BLaER1 treated with 17β-estradiol and CSF1 and Interleukin-3, amounts not matched to agents 10 nM and 100 nM (cell line): ENCODE measurements around the gene DDX51.

Source experiments
- H3K27ac ChIP-seq, 11 experiments: shearing (Covaris generic); formaldehyde crosslinking; 2 replicates each; pipeline ENCODE4 v1.8.1; 2022
- H3K27me3 ChIP-seq, 11 experiments: shearing (Covaris generic); formaldehyde crosslinking; 2 replicates each; pipeline ENCODE4 v1.8.1; 2022
- H3K36me3 ChIP-seq, 11 experiments: shearing (Covaris generic); formaldehyde crosslinking; 2 replicates each; pipeline ENCODE4 v1.8.1; 2022
- H3K4me1 ChIP-seq, 10 experiments: shearing (Covaris generic); formaldehyde crosslinking; 2 replicates each; pipeline ENCODE4 v1.8.1; 2022
- H3K4me2 ChIP-seq, 11 experiments: shearing (Covaris generic); formaldehyde crosslinking; 2 replicates each; pipeline ENCODE4 v1.8.1; 2022
- H3K4me3 ChIP-seq, 10 experiments: shearing (Covaris generic); formaldehyde crosslinking; 2 replicates each; pipeline ENCODE4 v1.8.1; 2022
- H3K9ac ChIP-seq, 11 experiments: shearing (Covaris generic); formaldehyde crosslinking; 2 replicates each; pipeline ENCODE4 v1.8.1; 2022
- H3K9me3 ChIP-seq, 11 experiments: shearing (Covaris generic); formaldehyde crosslinking; replicated peaks in 1 of 11; 2 replicates each; pipeline ENCODE4 v1.8.1; 2022
- H4K20me1 ChIP-seq, 11 experiments: shearing (Covaris generic); formaldehyde crosslinking; 2 replicates each; pipeline ENCODE4 v1.8.1; 2022
- Cebpa-rat ChIP-seq, 11 experiments: shearing (Covaris generic); IDR thresholded peaks; 2 replicates each; pipeline ENCODE4 v1.8.1; 2022

Gene DDX51

DNA sequence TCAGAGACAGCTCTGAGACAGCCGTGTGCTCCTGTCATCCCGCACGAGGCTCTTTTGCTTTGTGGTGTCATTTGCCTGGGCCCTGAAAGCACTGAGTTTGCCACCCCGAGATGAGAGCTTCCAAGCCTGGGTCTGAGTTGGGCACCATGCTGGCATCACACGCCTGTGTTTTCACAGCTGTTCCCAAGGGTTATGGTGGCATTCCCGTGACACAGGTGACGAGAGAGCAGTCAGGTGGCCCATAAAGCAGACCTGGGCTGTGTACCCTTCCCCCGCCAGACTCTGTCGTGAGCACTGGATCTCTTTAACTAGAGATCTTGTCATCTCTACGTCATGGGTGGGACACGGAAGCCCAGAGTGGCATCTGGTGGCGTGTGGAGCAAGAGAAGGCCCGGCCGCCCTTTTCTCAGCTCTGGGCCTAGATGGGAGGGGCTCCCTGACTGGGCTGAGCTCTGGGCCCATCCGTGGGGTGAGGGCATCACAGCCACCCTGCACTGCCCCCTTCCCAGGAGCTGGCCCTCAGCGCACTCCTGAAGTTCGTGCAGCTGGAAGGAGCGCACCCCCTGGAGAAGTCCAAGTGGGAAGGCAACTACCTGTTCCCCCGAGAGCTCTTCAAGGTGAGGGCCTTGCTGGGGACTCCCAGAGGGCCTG lies 2.8 kb upstream of the DDX51 start:
- H3K9ac ChIP-seq: peak overlapping the region in 4 of 11 experiments; percentile 12 to 92 (median 30); a peak in 6 of 22 replicates
- H3K27ac ChIP-seq: no peak overlapping the region

DNA sequence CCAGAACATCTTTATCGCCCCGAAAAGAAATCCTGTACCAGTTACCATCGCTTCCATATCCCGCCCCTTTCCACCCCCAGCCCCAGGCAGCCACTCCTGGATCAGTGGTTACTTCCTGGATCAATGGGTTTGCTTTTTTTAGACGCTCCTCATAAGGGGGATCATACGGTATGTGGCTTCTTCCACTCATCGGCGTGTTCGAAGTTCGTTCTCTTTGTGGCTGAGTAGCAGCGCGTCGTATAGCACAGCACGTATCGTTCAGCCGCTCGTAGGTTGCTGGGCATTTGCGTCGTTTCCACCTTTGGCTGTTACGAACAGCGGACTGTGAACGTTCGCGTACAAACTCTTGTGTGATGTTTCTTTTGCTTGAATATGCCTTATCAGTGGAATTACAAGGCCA lies 2.0 kb upstream of the DDX51 start:
- H4K20me1 ChIP-seq: peaks cover 0 to 75% (median 61%) of the 10 kb centered on the region in 11 experiments; a peak in 18 of 22 replicates
- H3K27me3 ChIP-seq: no peaks in the 10 kb centered on the region
- peaks cover 20 to 33% (median 24%) of the 10 kb centered on the region in 10 experiments for H3K4me1 ChIP-seq
- no peak overlapping the region for H3K27ac ChIP-seq
- H3K9ac ChIP-seq: peak overlapping the region in 3 of 11 experiments; percentile 12 to 92 (median 37); a peak in 4 of 22 replicates
- peak overlapping the region in 4 of 11 experiments; percentile 87 to 96 (median 95); a peak in 8 of 22 replicates for H3K4me2 ChIP-seq
- TF ChIP-seq Cebpa-rat (IDR thresholded peaks at IDR 0.05): no peak
- H3K4me3 ChIP-seq: peak overlapping the region in 1 of 10 experiments; percentile 100; a peak in 1 of 20 replicates
- H3K36me3 ChIP-seq: peaks cover 13 to 55% (median 50%) of the 10 kb centered on the region in 11 experiments
- H3K9me3 ChIP-seq: no peaks in the 10 kb centered on the region

More for the DNA sequence above, 2.8 kb upstream of the DDX51 start:
- no peaks in the 10 kb centered on the region for H3K27me3 ChIP-seq
- no peak overlapping the region for H3K4me3 ChIP-seq
- H3K9me3 ChIP-seq: no peaks in the 10 kb centered on the region
- H3K4me1 ChIP-seq: peaks cover 20 to 32% (median 24%) of the 10 kb centered on the region in 10 experiments
- no peak for TF ChIP-seq Cebpa-rat (IDR thresholded peaks at IDR 0.05)
- 0 out of 22 replicates have a peak overlapping the region, but pooled peaks of 1 of the 11 experiments have one; percentile 87 for H3K4me2 ChIP-seq
- peaks cover 11 to 55% (median 50%) of the 10 kb centered on the region in 11 experiments; a peak in 21 of 22 replicates for H3K36me3 ChIP-seq
- H4K20me1 ChIP-seq: peaks cover 0 to 75% (median 56%) of the 10 kb centered on the region in 11 experiments; a peak in 18 of 22 replicates

DNA sequence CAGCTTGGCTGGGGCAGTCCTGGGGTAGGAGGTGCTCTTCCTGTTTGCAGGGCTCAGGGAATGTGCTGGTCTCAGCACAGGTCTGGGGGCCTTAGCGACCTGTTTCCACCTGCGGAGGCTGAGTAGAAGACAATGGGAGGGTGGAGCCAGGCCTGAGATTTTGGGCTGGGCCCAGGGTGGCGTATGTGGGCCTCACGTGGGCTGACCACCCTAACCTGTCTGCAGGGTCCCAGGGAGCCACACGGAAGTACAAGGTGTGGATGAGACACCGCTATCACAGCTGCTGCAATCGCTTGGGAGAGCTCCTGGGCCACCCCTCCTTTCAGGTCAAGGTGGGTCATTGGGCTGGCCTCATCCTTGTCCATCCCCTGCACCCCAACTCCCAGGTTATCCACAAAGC lies 1.2 kb upstream of the DDX51 start:
- Histone ChIP-seq H3K27me3 (no peaks in the 10 kb centered on the region), H3K36me3 (peaks cover 20 to 58% (median 54%) of the 10 kb centered on the region in 11 experiments), H3K27ac (peak overlapping the region in 10 of 11 experiments; percentile 75 to 91 (median 88); a peak in 17 of 22 replicates), H3K4me3 (peak overlapping the region; percentile 89 to 100 (median 98)), H3K9me3 (no peaks in the 10 kb centered on the region), H3K4me2 (peak overlapping the region; percentile 87 to 100 (median 96)), H3K9ac (peak overlapping the region; percentile 86 to 97 (median 90)), H4K20me1 (peaks cover 0 to 79% (median 68%) of the 10 kb centered on the region in 11 experiments; a peak in 18 of 22 replicates), H3K4me1 (peaks cover 20 to 33% (median 24%) of the 10 kb centered on the region in 10 experiments)
- no peak for TF ChIP-seq Cebpa-rat (IDR thresholded peaks at IDR 0.05)

DNA sequence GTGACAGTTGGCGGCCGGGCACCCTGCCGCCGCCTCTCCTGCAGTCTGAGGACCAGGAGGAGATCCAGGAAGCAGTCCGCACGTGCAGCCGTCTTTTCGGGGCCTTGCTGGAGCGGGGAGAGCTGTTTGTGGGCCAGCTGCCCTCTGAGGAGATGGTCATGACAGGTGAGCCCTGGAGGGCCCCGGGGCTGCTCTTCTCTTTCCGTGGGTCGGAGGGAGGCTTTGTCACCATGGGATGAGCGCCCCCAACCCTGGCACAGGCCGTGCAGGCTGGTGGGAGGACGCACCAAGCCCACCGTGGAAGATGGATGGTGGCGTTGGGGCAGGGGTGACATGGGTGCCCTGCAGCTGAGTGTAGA lies 670 bp upstream of the DDX51 start:
- Histone ChIP-seq H3K27me3 (no peaks in the 10 kb centered on the region), H3K36me3 (peaks cover 26 to 63% (median 59%) of the 10 kb centered on the region in 11 experiments), H3K4me3 (peak overlapping the region; percentile 89 to 100 (median 98)), H3K9me3 (no peaks in the 10 kb centered on the region), H3K9ac (peak overlapping the region; percentile 86 to 97 (median 90)), H3K4me2 (peak overlapping the region; percentile 87 to 100 (median 96)), H3K27ac (peak overlapping the region; percentile 69 to 91 (median 87)), H4K20me1 (peaks cover 0 to 84% (median 73%) of the 10 kb centered on the region in 11 experiments; a peak in 18 of 22 replicates), H3K4me1 (peaks cover 20 to 33% (median 24%) of the 10 kb centered on the region in 10 experiments)
- TF ChIP-seq Cebpa-rat (IDR thresholded peaks at IDR 0.05): no peak

DNA sequence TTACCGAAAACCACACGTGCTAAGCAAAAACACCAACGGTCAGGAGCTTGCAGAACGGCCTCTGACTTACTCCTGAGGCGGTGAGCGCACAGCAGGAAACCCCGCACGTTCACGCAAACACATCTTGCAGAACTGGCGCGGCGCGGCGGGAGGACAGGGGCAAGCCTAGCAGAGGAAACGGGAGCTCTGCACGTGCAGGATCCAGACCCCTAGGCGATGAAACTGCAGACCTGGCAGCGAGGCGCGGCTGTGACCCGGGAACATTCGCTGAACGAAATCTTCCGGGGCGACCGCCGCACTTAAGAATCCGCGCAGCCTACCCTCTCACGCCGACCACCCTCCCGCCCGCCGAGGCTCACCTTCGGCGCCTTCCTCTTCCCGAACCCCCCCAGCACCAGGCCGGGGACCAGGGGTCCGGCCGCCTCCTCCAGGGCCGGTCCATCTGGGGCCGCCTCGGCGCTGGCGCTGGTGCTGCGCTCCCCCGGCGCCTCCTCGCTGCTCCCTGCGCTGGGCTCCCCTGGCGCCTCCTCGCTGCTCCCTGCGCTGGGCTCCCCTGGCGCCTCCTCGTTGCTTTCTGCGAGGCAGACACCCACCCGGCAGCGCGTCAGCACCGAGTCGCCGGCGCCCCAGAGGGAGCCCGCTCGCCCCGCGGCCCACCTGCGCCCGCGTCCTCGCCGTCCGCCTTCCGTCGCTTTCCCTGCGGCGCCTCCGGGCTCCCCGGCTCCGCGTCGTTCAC lies 615 bp downstream of the DDX51 start:
- no peaks in the 10 kb centered on the region for H3K27me3 ChIP-seq
- peak overlapping the region; percentile 89 to 100 (median 98) for H3K4me3 ChIP-seq
- H3K4me2 ChIP-seq: peak overlapping the region; percentile 91 to 99 (median 98)
- H3K36me3 ChIP-seq: peaks cover 38 to 76% (median 72%) of the 10 kb centered on the region in 11 experiments
- peak overlapping the region; percentile 86 to 97 (median 90) for H3K9ac ChIP-seq
- peak overlapping the region; percentile 69 to 91 (median 87); a peak in 21 of 22 replicates for H3K27ac ChIP-seq
- no peak for TF ChIP-seq Cebpa-rat (IDR thresholded peaks at IDR 0.05)
- peaks cover 0 to 95% (median 75%) of the 10 kb centered on the region in 11 experiments; a peak in 18 of 22 replicates for H4K20me1 ChIP-seq
- no peaks in the 10 kb centered on the region for H3K9me3 ChIP-seq
- peaks cover 20 to 33% (median 24%) of the 10 kb centered on the region in 10 experiments for H3K4me1 ChIP-seq

DNA sequence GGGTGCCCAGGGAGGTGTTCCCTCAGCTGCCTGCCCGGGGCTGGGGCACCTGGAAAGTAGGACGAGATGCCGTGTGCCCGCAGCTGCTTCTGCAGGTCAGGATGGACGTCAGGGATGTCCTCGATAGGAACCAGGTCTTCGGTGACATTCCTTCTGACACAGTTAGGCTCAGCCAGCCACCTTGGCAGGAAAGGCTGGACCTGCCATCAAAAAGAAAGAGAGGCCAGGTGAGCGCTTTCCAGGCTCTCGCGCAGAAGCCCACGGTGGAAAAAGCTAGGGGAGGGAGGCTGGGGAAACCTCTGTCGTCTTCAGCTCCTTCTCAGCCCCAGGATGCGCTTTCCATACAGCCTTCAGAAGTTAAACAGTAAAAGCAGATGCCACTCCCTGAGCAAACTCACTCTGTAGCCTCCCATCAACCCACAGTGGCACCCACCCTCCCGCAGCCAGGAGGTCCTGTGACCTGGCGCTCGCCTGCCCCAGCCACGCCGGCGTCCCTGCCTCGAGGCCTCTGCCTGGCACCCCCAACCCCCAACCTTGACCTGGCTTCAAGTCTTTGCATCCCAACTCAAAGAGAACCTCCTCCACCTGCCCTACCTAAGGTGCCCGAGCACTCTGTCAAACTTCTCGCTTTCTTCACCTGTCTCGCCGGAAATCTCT lies 1.3 kb downstream of the DDX51 start:
- H3K36me3 ChIP-seq: peaks cover 44 to 77% (median 72%) of the 10 kb centered on the region in 11 experiments
- peaks cover 0 to 88% (median 74%) of the 10 kb centered on the region in 11 experiments; a peak in 18 of 22 replicates for H4K20me1 ChIP-seq

DNA sequence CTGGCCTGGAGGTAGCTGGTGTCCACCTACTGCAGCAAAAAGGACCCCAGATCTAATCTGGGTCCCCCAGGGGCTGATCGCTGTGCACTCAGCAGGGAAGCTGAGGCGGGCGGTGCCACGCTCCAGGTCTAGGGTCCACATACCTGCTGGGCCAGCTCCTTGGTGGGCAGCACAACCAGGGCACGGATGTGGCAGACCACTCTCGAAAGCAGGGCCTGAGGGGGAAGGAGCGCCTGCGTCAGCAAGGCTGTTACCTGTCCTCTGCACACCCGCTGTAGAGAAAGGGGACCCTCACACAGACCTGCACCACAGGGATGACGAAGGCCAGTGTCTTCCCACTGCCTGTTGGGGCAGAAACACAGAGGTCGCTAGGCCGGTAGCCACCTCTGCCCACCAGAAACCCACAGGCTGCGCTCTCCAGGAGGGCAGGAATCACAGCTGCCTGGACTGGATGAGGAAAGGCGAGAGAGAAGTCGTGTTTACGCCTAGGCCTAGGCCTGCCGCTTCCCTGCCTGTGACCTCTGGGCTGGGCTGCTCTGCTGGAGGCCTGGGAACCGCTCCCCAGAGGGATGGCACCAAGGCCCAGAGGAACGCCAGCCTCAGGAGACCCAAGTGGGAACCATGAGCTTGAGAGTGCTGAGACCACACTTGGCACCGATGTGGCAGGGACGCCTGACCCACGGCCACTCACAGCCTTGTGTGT lies 2.0 kb downstream of the DDX51 start:
- Histone ChIP-seq H3K4me3 (peak overlapping the region in 9 of 10 experiments; percentile 96 to 100 (median 98); a peak in 11 of 20 replicates), H3K27ac (no peak overlapping the region), H3K36me3 (peaks cover 44 to 76% (median 66%) of the 10 kb centered on the region in 11 experiments), H3K27me3 (no peaks in the 10 kb centered on the region), H3K4me2 (peak overlapping the region; percentile 91 to 99 (median 98); a peak in 21 of 22 replicates), H3K9ac (peak overlapping the region in 9 of 11 experiments; percentile 86 to 97 (median 91); a peak in 15 of 22 replicates), H3K4me1 (peaks cover 20 to 33% (median 24%) of the 10 kb centered on the region in 10 experiments), H3K9me3 (no peaks in the 10 kb centered on the region), H4K20me1 (peaks cover 0 to 88% (median 68%) of the 10 kb centered on the region in 11 experiments; a peak in 18 of 22 replicates)
- TF ChIP-seq Cebpa-rat (IDR thresholded peaks at IDR 0.05): no peak

More for the DNA sequence above, 1.3 kb downstream of the DDX51 start:
- peak overlapping the region; percentile 91 to 99 (median 98) for H3K4me2 ChIP-seq
- no peak for TF ChIP-seq Cebpa-rat (IDR thresholded peaks at IDR 0.05)
- H3K9ac ChIP-seq: peak overlapping the region; percentile 86 to 97 (median 90)
- no peaks in the 10 kb centered on the region for H3K9me3 ChIP-seq
- H3K4me3 ChIP-seq: peak overlapping the region; percentile 89 to 100 (median 98)
- H3K27me3 ChIP-seq: no peaks in the 10 kb centered on the region
- H3K27ac ChIP-seq: peak overlapping the region in 7 of 11 experiments; percentile 80 to 91 (median 88); a peak in 11 of 22 replicates
- H3K4me1 ChIP-seq: peaks cover 20 to 33% (median 24%) of the 10 kb centered on the region in 10 experiments
